HEK293T (cell line): ENCODE measurements around the gene CELA2A.

Experiments
- BHLHE40 ChIP-seq: fragments of 450-650 bp; IDR thresholded peaks from 2 replicates; pipeline ENCODE4 v1.6.1; 2016; ENCODE audit warnings: mild to moderate bottlenecking, moderate library complexity, borderline replicate concordance
- CTBP1 ChIP-seq: fragments of 450-650 bp; IDR thresholded peaks from 2 replicates; pipeline ENCODE4 v1.6.1; 2016; ENCODE audit warnings: borderline replicate concordance
- ELF4 ChIP-seq: fragments of 450-650 bp; IDR thresholded peaks from 2 replicates; pipeline ENCODE4 v1.6.1; 2017; ENCODE audit warnings: antibody characterized with exemption
- FOXA1 ChIP-seq: fragments of 450-650 bp; IDR thresholded peaks from 2 replicates; pipeline ENCODE4 v1.6.1; 2016; ENCODE audit warnings: mild to moderate bottlenecking
- FOXK2 ChIP-seq: fragments of 450-650 bp; IDR thresholded peaks from 2 replicates; pipeline ENCODE4 v1.6.1; 2016; ENCODE audit warnings: mild to moderate bottlenecking
- FOXM1 ChIP-seq: fragments of 450-650 bp; IDR thresholded peaks from 2 replicates; pipeline ENCODE4 v1.6.1; 2017; ENCODE audit warnings: mild to moderate bottlenecking, borderline replicate concordance
- HDGF ChIP-seq: fragments of 450-650 bp; IDR thresholded peaks from 2 replicates; pipeline ENCODE4 v1.6.1; 2017; ENCODE audit warnings: antibody characterized with exemption, borderline replicate concordance
- TARDBP ChIP-seq: fragments of 450-650 bp; IDR thresholded peaks from 2 replicates; pipeline ENCODE4 v1.6.1; 2016
- ZNF384 ChIP-seq: fragments of 450-650 bp; IDR thresholded peaks from 2 replicates; pipeline ENCODE4 v1.6.1; 2016
- TF ChIP-seq, protein P1 (sequence below): fragments of 450-650 bp; IDR thresholded peaks from 2 replicates; pipeline ENCODE4 v1.6.1; 2016

DNA sequence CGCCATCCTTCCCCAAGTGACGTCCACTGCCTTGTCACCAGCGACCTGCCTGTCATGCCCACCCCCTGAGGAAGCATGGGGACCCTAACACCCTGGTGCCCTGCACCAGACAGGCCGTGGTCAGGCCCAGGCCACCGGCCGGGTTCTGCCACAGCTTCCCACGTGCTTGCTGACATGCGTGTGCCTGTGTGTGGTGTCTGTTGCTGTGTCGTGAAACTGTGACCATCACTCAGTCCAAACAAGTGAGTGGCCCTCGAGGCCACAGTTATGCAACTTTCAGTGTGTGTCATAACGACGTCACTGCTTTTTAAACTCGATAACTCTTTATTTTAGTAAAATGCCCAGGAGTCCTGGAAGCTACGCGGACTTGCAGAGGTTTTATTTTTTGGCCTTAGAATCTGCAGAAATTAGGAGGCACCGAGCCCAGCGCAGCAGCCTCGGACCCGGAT is 26.8 kb upstream of the CELA2A start:
- TF ChIP-seq FOXM1 (no peak), ELF4 (no peak), TARDBP (no peak), HDGF (no peak), FOXA1 (no peak), BHLHE40 (no peak), FOXK2 (no peak), CTBP1 (no peak), ZNF384 (no peak)
- TF ChIP-seq, protein P1, sequence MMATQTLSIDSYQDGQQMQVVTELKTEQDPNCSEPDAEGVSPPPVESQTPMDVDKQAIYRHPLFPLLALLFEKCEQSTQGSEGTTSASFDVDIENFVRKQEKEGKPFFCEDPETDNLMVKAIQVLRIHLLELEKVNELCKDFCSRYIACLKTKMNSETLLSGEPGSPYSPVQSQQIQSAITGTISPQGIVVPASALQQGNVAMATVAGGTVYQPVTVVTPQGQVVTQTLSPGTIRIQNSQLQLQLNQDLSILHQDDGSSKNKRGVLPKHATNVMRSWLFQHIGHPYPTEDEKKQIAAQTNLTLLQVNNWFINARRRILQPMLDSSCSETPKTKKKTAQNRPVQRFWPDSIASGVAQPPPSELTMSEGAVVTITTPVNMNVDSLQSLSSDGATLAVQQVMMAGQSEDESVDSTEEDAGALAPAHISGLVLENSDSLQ: no peak
